K562 (cell line): ENCODE measurements around the gene QKI. TPM values are rescaled to one million over a fixed set of nuclear protein-coding genes. Genes with fewer than 3 reads are reported as not detected.

Source experiments
- DACH1 ChIP-seq: fragments of 450-650 bp; IDR thresholded peaks from 2 replicates; pipeline ENCODE4 v1.6.1; 2018; ENCODE audit not compliant: partially characterized antibody
- EP300 ChIP-seq: IDR thresholded peaks from 2 replicates; pipeline ENCODE4 v1.6.1; 2012; ENCODE audit warnings: low read length, improper control_type of control experiment
- EZH2 ChIP-seq: IDR thresholded peaks from 2 replicates; pipeline ENCODE4 v1.6.1; 2012; ENCODE audit warnings: low read depth, mild to moderate bottlenecking, inconsistent platforms, low read length, borderline replicate concordance
- FOXK1 ChIP-seq: sonication (generic); formaldehyde crosslinking; IDR thresholded peaks from 2 replicates; pipeline ENCODE4 v1.8.0; 2022; ENCODE audit warnings: missing genetic modification reagents, mild to moderate bottlenecking, borderline replicate concordance
- HDGF ChIP-seq: fragments of 450-650 bp; IDR thresholded peaks from 2 replicates; pipeline ENCODE4 v1.6.1; 2016
- NFRKB ChIP-seq: fragments of 450-650 bp; IDR thresholded peaks from 2 replicates; pipeline ENCODE4 v1.6.1; 2016; ENCODE audit warnings: low read depth
- SMC3 ChIP-seq: conservative IDR thresholded peaks from 2 replicates; pipeline ENCODE4 v1.6.1; 2011; ENCODE audit warnings: low read depth, low read length, improper control_type of control experiment; ENCODE audit not compliant: insufficient read depth
- SOX6 ChIP-seq: fragments of 450-650 bp; IDR thresholded peaks from 2 replicates; pipeline ENCODE4 v1.6.1; 2014; ENCODE audit warnings: mild to moderate bottlenecking
- ZNF696 ChIP-seq: fragments of 250-450 bp; sonication (Bioruptor Pico); conservative IDR thresholded peaks from 2 replicates; pipeline ENCODE4 v1.4.0; 2020; ENCODE audit warnings: mild to moderate bottlenecking, moderate library complexity
- ZNF766 ChIP-seq: fragments of 200-800 bp; sonication (Bioruptor generic); conservative IDR thresholded peaks from 2 replicates; pipeline ENCODE4 v1.6.1; 2016; ENCODE audit warnings: missing genetic modification characterization, missing compliant biosample characterization
- polyA plus RNA-seq, 8 experiments: library from polyadenylated mRNA; depleted of rRNA in 4 of 8; stranded (reverse) in 5 of 8; unstranded in 3 of 8; fragments of >200 nt; fragmentation: Nextera tagmentation in 2 of 8; fragmentation: Illumina TruSeq in 1 of 8; extraction: Ambion mirVana in 2 of 8; extraction: Trizol in 1 of 8; gene quantifications; 2 replicates each; pipeline versions ENCODE4 v1.2.1 to v1.2.3, GENCODE V29; 2011 to 2014; ENCODE audit warnings: inconsistent platforms in 1 of 8, missing spikeins in 1 of 8
- total RNA-seq, 7 experiments: library from RNA; depleted of rRNA in 6 of 7; stranded (reverse); fragments of >200 nt in 6 of 7; fragmentation: Illumina TruSeq in 2 of 7; extraction: Trizol in 2 of 7; gene quantifications; 2 replicates each; pipeline versions ENCODE4 v1.2.1 to v1.2.3, GENCODE V29; 2011 to 2021; ENCODE audit warnings: low replicate concordance in 1 of 7
- TF ChIP-seq, protein P1 (sequence below): sonication (generic); formaldehyde crosslinking; IDR thresholded peaks from 2 replicates; pipeline ENCODE4 v1.8.1; 2023; ENCODE audit warnings: mild to moderate bottlenecking, missing genetic modification reagents
- TF ChIP-seq, protein P2 (sequence below): fragments of 200-800 bp; sonication (Bioruptor generic); IDR thresholded peaks from 2 replicates; pipeline ENCODE4 v1.6.1; 2017; ENCODE audit warnings: missing genetic modification characterization, missing compliant biosample characterization
- TF ChIP-seq, protein P3 (sequence below), 2 experiments: fragments of 450-650 bp in 1 of 2; sonication (generic) in 1 of 2; formaldehyde crosslinking in 1 of 2; IDR thresholded peaks in 1 of 2; conservative IDR thresholded peaks in 1 of 2; 2 replicates each; pipeline versions ENCODE4 v1.6.1 to v1.8.1; 2016 to 2023; ENCODE audit warnings: mild to moderate bottlenecking in 2 of 2, moderate library complexity in 2 of 2, inconsistent platforms in 1 of 2, missing genetic modification reagents in 1 of 2
- TF ChIP-seq, protein P4 (sequence below): fragments of 250-450 bp; sonication (Bioruptor Pico); IDR thresholded peaks from 2 replicates; pipeline ENCODE4 v1.4.0; 2020; ENCODE audit warnings: mild to moderate bottlenecking

QKI gene
- total and polyA plus RNA-seq, 9 of the 15 experiments (the other 6 are each of a cell fraction or from before 2014, with no cell fraction given) = 20.4 to 215 (median 123) TPM

DNA sequence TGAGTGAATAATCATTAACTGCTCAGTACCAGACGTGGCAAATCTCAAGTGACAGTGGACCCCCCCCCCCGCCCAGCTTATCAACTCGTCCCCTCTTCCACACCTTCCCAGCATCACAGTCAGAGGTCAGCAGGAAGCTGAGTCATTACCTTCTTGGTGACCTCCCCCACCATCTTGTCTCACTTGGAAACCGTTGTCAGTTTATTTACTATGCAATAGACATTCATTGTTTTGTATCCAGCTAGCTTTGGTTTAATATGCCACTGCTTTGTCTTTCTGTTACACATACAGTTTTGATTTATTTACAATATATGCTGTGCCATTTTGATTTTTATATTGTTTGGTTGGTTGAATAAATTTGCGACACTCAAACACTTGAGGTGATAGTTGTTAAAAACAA is 158.1 kb downstream of the QKI start (continued):
- TF ChIP-seq, protein P1, sequence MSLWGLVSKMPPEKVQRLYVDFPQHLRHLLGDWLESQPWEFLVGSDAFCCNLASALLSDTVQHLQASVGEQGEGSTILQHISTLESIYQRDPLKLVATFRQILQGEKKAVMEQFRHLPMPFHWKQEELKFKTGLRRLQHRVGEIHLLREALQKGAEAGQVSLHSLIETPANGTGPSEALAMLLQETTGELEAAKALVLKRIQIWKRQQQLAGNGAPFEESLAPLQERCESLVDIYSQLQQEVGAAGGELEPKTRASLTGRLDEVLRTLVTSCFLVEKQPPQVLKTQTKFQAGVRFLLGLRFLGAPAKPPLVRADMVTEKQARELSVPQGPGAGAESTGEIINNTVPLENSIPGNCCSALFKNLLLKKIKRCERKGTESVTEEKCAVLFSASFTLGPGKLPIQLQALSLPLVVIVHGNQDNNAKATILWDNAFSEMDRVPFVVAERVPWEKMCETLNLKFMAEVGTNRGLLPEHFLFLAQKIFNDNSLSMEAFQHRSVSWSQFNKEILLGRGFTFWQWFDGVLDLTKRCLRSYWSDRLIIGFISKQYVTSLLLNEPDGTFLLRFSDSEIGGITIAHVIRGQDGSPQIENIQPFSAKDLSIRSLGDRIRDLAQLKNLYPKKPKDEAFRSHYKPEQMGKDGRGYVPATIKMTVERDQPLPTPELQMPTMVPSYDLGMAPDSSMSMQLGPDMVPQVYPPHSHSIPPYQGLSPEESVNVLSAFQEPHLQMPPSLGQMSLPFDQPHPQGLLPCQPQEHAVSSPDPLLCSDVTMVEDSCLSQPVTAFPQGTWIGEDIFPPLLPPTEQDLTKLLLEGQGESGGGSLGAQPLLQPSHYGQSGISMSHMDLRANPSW (CRISPR knock-in tag) = no peak
- peak; percentile 84 for TF ChIP-seq NFRKB
- TF ChIP-seq HDGF = no peak
- TF ChIP-seq DACH1 = peak; percentile 16
- TF ChIP-seq, protein P2, sequence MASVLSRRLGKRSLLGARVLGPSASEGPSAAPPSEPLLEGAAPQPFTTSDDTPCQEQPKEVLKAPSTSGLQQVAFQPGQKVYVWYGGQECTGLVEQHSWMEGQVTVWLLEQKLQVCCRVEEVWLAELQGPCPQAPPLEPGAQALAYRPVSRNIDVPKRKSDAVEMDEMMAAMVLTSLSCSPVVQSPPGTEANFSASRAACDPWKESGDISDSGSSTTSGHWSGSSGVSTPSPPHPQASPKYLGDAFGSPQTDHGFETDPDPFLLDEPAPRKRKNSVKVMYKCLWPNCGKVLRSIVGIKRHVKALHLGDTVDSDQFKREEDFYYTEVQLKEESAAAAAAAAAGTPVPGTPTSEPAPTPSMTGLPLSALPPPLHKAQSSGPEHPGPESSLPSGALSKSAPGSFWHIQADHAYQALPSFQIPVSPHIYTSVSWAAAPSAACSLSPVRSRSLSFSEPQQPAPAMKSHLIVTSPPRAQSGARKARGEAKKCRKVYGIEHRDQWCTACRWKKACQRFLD (CRISPR knock-in tag) = no peak
- no peak for TF ChIP-seq EZH2
- TF ChIP-seq, protein P3, sequence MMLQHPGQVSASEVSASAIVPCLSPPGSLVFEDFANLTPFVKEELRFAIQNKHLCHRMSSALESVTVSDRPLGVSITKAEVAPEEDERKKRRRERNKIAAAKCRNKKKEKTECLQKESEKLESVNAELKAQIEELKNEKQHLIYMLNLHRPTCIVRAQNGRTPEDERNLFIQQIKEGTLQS (IDR thresholded peaks at IDR 0.05) = peak; percentile 79
- TF ChIP-seq, protein P3 (CRISPR knock-in tag; conservative IDR thresholded peaks at IDR 0.05) = no peak
- peak; percentile 91; the same call in 1 of the 2 replicates for TF ChIP-seq EP300
- TF ChIP-seq, protein P4, sequence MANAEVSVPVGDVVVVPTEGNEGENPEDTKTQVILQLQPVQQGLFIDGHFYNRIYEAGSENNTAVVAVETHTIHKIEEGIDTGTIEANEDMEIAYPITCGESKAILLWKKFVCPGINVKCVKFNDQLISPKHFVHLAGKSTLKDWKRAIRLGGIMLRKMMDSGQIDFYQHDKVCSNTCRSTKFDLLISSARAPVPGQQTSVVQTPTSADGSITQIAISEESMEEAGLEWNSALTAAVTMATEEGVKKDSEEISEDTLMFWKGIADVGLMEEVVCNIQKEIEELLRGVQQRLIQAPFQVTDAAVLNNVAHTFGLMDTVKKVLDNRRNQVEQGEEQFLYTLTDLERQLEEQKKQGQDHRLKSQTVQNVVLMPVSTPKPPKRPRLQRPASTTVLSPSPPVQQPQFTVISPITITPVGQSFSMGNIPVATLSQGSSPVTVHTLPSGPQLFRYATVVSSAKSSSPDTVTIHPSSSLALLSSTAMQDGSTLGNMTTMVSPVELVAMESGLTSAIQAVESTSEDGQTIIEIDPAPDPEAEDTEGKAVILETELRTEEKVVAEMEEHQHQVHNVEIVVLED (CRISPR knock-in tag) = no peak
- no peak for TF ChIP-seq FOXK1 (CRISPR knock-in tag)
- no peak for TF ChIP-seq SMC3
- no peak for TF ChIP-seq ZNF766 (CRISPR knock-in tag)
- no peak for TF ChIP-seq ZNF696
- TF ChIP-seq SOX6 = peak; percentile 73; the same call in 1 of the 2 replicates
